Peyer's patch (tissue), 4 donors: ENCODE results near the gene TMEM178B.

ENCODE experiments used
- POLR2A ChIP-seq, 2 donors: fragments of 450-650 bp; IDR thresholded peaks; one replicate each; pipeline ENCODE4 v1.5.1; 2017; ENCODE audit warnings: antibody characterized with exemption in 2 of 2, mild to moderate bottlenecking in 2 of 2, moderate library complexity in 2 of 2
- TF ChIP-seq, protein P1 (sequence below), 6 experiments: fragments of 450-650 bp in 4 of 6; fragments of 200-600 bp in 2 of 6; sonication (generic) in 1 of 6; IDR thresholded peaks; one replicate each; pipeline ENCODE4 v1.5.1; 2017 to 2019; ENCODE audit warnings: antibody characterized with exemption in 6 of 6, mild to moderate bottlenecking in 3 of 6, moderate library complexity in 1 of 6

DNA sequence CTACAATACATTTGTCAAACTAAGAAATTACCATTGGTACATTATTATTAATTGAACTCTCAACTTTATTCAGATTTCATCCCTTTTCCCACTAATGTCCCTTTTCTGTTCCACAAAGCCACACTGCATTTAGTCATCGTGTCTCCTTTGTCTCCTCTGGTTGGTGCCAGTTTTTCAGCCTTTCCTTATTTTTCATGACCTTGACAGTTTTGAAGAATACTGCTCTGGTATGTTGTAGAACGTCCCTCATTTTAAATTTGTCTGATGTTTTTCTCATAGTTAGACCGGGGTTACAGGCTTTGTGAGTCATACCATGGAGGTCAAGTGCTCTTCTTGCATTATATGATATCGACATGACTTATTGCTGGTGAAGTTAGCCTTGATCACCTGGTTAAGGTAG, 304.0 kb downstream of the TMEM178B start:
- TF ChIP-seq, protein P1, sequence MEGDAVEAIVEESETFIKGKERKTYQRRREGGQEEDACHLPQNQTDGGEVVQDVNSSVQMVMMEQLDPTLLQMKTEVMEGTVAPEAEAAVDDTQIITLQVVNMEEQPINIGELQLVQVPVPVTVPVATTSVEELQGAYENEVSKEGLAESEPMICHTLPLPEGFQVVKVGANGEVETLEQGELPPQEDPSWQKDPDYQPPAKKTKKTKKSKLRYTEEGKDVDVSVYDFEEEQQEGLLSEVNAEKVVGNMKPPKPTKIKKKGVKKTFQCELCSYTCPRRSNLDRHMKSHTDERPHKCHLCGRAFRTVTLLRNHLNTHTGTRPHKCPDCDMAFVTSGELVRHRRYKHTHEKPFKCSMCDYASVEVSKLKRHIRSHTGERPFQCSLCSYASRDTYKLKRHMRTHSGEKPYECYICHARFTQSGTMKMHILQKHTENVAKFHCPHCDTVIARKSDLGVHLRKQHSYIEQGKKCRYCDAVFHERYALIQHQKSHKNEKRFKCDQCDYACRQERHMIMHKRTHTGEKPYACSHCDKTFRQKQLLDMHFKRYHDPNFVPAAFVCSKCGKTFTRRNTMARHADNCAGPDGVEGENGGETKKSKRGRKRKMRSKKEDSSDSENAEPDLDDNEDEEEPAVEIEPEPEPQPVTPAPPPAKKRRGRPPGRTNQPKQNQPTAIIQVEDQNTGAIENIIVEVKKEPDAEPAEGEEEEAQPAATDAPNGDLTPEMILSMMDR (IDR thresholded peaks at IDR 0.05) = no peak
- TF ChIP-seq POLR2A (IDR thresholded peaks at IDR 0.05) = no peak
